BJ (cell line): ENCODE results near the gene GOLGA3. TPM values are rescaled to one million over a fixed set of nuclear protein-coding genes. Genes with fewer than 3 reads are reported as not detected.

Experiments
- CTCF ChIA-PET: fragments of 350-600 bp; formaldehyde crosslinking; extraction: SDS; loops from one replicate; lab custom pipeline; 2021; ENCODE audit warnings: antibody characterized with exemption, inconsistent platforms; lab: Yijun Ruan, JAX
- POLR2A ChIA-PET: fragments of 300-600 bp; sonication (Branson Sonifier 250); formaldehyde crosslinking; extraction: SDS; loops from one replicate; lab custom pipeline; 2021; ENCODE audit warnings: antibody characterized with exemption; lab: Charles Lee
- DNase-seq: peaks from one replicate; pipeline ENCODE4 v3.0.0-alpha.2; 2011; ENCODE audit warnings: low read depth
- H3K27me3 ChIP-seq: 2 replicates; pipeline ENCODE4 v1.6.0; 2011; ENCODE audit warnings: low read length; ENCODE audit not compliant: control insufficient read depth, insufficient read depth
- H3K36me3 ChIP-seq: 2 replicates; pipeline ENCODE4 v1.5.1; 2011; ENCODE audit warnings: low read length; ENCODE audit not compliant: control insufficient read depth, insufficient read depth
- H3K4me3 ChIP-seq: 2 replicates; pipeline ENCODE4 v1.5.1; 2011; ENCODE audit warnings: low read depth, mild to moderate bottlenecking, control low read depth, low read length
- CTCF ChIP-seq: IDR thresholded peaks from 2 replicates; pipeline ENCODE4 v1.5.1; 2011; ENCODE audit warnings: low read depth, mild to moderate bottlenecking, control low read depth, inconsistent platforms, low read length, moderate library complexity; ENCODE audit not compliant: insufficient read depth
- polyA plus RNA-seq: library from polyadenylated mRNA; depleted of rRNA; stranded (reverse); fragments of >200 nt; gene quantifications from 2 replicates; pipeline ENCODE4 v1.2.3, GENCODE V29; 2011

GOLGA3 gene
- polyA plus RNA-seq, 1 experiment = 26.0 TPM

GRCh38 chr12:132723764-132724140 lies 104.9 kb downstream of the GOLGA3 start:
- ChIA-PET CTCF (interaction anchor here (0.7 to 0.8 kb wide), 2 partner anchors 11 to 36 kb away, joined by 3 read pairs; no protein-coding TSS in a partner anchor), POLR2A (no interaction called here)
- H3K27me3 ChIP-seq = no peaks in the 10 kb centered on the region
- no peak for DNase-seq
- H3K36me3 ChIP-seq = peaks cover 44% of the 10 kb centered on the region
- H3K4me3 ChIP-seq = no peak overlapping the region
- TF ChIP-seq CTCF = no peak

- ChIA-PET POLR2A (no interaction called here), CTCF (no interaction called here)
- H3K27me3 ChIP-seq = no peaks in the 10 kb centered on the region
- no peak overlapping the region for H3K4me3 ChIP-seq
- TF ChIP-seq CTCF = no peak
- H3K36me3 ChIP-seq = peaks cover 41% of the 10 kb centered on the region
- DNase-seq = no peak
Measured at GRCh38 chr12:132723015-132723763, 105.5 kb downstream of the GOLGA3 start.

- H3K36me3 ChIP-seq = peaks cover 32% of the 10 kb centered on the region
- ChIA-PET CTCF (no interaction called here), POLR2A (no interaction called here)
- no peaks in the 10 kb centered on the region for H3K27me3 ChIP-seq
- no peak overlapping the region for H3K4me3 ChIP-seq
- DNase-seq = no peak
- TF ChIP-seq CTCF = no peak
Measured at GRCh38 chr12:132720606-132721345, 107.9 kb downstream of the GOLGA3 start.

- no peak for TF ChIP-seq CTCF
- Histone ChIP-seq H3K4me3 (no peak overlapping the region), H3K27me3 (no peaks in the 10 kb centered on the region), H3K36me3 (peaks cover 30% of the 10 kb centered on the region)
- POLR2A ChIA-PET = no interaction called here
- CTCF ChIA-PET = no interaction called here
- DNase-seq = no peak
Measured at GRCh38 chr12:132719954-132720324, 108.7 kb downstream of the GOLGA3 start.

GRCh38 chr12:132719141-132719953 lies 109.3 kb downstream of the GOLGA3 start:
- ChIA-PET CTCF (interaction anchor here (0.9 kb wide), 1 partner anchor 9 kb away, joined by 5 read pairs; the partner anchor contains the start of gene PGAM5), POLR2A (no interaction called here)
- no peak for TF ChIP-seq CTCF

More at GRCh38 chr12:132719141-132719953, 109.3 kb downstream of the GOLGA3 start:
- Histone ChIP-seq H3K27me3 (no peaks in the 10 kb centered on the region), H3K4me3 (no peak overlapping the region), H3K36me3 (peaks cover 33% of the 10 kb centered on the region)
- DNase-seq = no peak
